Colonic mucosa (tissue), 4 donors: ENCODE results near the gene NUDC. TPM values are rescaled to one million over a fixed set of nuclear protein-coding genes. Genes with fewer than 3 reads are reported as not detected.

Source experiments
- DNase-seq: peaks from one replicate; pipeline ENCODE4 v3.0.0-alpha.2; 2020
- H3K27ac ChIP-seq: fragments of 200-600 bp; one replicate; pipeline ENCODE4 v1.8.0; 2021
- H3K27me3 ChIP-seq: fragments of 200-600 bp; one replicate; pipeline ENCODE4 v1.8.0; 2021
- H3K36me3 ChIP-seq: fragments of 200-600 bp; one replicate; pipeline ENCODE4 v1.8.0; 2021
- H3K4me1 ChIP-seq: fragments of 200-600 bp; one replicate; pipeline ENCODE4 v1.8.0; 2021; ENCODE audit warnings: mild to moderate bottlenecking
- H3K4me3 ChIP-seq: fragments of 200-600 bp; one replicate; pipeline ENCODE4 v1.8.0; 2021
- H3K9ac ChIP-seq, 2 donors: one replicate each; pipeline ENCODE4 v1.7.0; 2013; ENCODE audit warnings: control low read depth in 2 of 2, low read depth in 2 of 2, low read length in 2 of 2
- H3K9me3 ChIP-seq: fragments of 200-600 bp; one replicate; pipeline ENCODE4 v1.8.0; 2021
- intact Hi-C: fragments of 100-400 bp; cut with DNase I; formaldehyde crosslinking; loops from one replicate; pipeline ENCODE4 v1.14.1; 2022
- total RNA-seq, 2 donors: library from RNA; stranded (reverse); fragmentation: NEBNext Ultra II Directional in 1 of 2; extraction: Animal tissue kit (Norgen Biotek cat#: 25700) in 1 of 2; gene quantifications; one replicate each; pipeline ENCODE4 v1.2.1, GENCODE V29; 2021
- TF ChIP-seq, protein P1 (sequence below): fragments of 200-600 bp; IDR thresholded peaks from one replicate; pipeline ENCODE4 v1.8.0; 2022; ENCODE audit warnings: antibody characterized with exemption, mild to moderate bottlenecking
- donor health status: healthy.
- donor health status: DM: no; HTN: no; CAD: no.
- donor health status: DM: no; HTN: no; CAD: no.

The NUDC gene
- total RNA-seq, 2 donors from 2014 or later = 37.9 to 92.5 TPM

DNA sequence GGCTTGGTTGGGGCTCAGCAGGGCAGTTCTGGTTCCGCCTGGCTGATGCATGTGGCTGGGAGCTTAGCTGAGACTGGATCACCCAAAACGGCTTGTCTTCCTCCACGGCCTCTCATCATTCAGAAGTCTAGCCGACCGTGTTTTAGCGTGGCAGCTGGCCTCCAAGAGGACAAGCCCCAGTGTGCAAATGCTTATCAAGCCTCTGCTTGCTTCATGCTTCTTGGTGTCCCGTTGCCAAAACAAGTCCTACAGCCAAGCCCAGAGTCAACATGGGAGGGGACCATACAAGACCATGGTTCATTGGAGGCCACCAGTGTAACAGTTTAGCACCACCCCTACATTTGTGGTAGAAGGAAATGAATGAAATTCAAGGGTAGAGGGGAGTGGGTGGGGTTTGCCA lies 49.3 kb downstream of the NUDC start:
- no peak overlapping the region for H3K27ac ChIP-seq
- TF ChIP-seq, protein P1, sequence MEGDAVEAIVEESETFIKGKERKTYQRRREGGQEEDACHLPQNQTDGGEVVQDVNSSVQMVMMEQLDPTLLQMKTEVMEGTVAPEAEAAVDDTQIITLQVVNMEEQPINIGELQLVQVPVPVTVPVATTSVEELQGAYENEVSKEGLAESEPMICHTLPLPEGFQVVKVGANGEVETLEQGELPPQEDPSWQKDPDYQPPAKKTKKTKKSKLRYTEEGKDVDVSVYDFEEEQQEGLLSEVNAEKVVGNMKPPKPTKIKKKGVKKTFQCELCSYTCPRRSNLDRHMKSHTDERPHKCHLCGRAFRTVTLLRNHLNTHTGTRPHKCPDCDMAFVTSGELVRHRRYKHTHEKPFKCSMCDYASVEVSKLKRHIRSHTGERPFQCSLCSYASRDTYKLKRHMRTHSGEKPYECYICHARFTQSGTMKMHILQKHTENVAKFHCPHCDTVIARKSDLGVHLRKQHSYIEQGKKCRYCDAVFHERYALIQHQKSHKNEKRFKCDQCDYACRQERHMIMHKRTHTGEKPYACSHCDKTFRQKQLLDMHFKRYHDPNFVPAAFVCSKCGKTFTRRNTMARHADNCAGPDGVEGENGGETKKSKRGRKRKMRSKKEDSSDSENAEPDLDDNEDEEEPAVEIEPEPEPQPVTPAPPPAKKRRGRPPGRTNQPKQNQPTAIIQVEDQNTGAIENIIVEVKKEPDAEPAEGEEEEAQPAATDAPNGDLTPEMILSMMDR = no peak
- intact Hi-C loops = no loop called here
- DNase-seq = peak; percentile 44
- H3K4me3 ChIP-seq = no peak overlapping the region
- H3K9ac ChIP-seq = no peak overlapping the region
- no peaks in the 10 kb centered on the region for H3K4me1 ChIP-seq
- H3K27me3 ChIP-seq = no peaks in the 10 kb centered on the region
- no peaks in the 10 kb centered on the region for H3K9me3 ChIP-seq
- no peaks in the 10 kb centered on the region for H3K36me3 ChIP-seq

DNA sequence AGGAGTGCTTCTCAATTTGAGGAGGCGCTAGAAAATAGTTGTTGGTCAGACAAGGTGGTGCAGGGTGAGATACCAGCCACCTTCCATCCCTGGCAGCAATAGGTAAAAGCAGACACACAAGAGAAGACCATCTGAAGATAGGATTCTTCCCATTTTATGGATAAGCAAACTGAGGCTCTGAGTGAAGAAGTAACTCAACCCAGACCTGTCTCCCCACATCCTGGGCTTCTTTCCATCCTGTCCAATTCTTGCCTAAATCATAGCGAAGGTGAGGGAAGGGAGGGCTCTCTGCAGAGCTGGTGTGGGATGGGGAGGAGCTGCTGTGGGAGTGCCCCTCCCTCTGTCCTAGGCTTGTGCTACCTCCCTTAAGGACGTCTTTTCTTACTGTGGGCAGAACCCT lies 50.0 kb downstream of the NUDC start:
- H3K9me3 ChIP-seq = no peaks in the 10 kb centered on the region
- no peak for DNase-seq
- no peak overlapping the region for H3K9ac ChIP-seq
- TF ChIP-seq, protein P1 = no peak
- H3K4me3 ChIP-seq = no peak overlapping the region
- H3K27me3 ChIP-seq = no peaks in the 10 kb centered on the region
- no peaks in the 10 kb centered on the region for H3K36me3 ChIP-seq
- intact Hi-C loops = no loop called here
- no peak overlapping the region for H3K27ac ChIP-seq
- H3K4me1 ChIP-seq = no peaks in the 10 kb centered on the region

DNA sequence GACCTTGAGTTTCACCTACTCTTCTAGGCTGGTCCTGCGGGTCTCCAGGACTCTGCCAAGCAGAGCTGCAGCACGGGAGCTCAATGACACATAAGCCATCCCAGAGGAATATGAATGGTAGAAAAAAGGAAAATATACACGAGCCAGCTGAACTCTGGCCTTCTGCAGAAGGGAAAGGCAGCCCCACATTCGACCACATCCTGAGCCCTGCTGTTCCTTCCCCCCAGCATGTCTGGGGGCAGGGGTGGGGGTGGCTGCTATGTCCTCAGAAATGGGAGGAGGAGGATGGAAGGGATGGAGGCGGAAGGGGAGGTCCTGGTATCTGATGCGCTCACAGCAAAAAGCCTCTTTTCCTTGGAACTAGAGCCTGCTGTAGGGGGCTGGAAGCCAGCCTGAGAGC lies 50.8 kb downstream of the NUDC start:
- DNase-seq = no peak
- Histone ChIP-seq H3K9me3 (no peaks in the 10 kb centered on the region), H3K36me3 (no peaks in the 10 kb centered on the region), H3K27ac (no peak overlapping the region), H3K27me3 (no peaks in the 10 kb centered on the region), H3K4me3 (no peak overlapping the region), H3K4me1 (no peaks in the 10 kb centered on the region), H3K9ac (no peak overlapping the region)
- TF ChIP-seq, protein P1 = no peak
- intact Hi-C loops = no loop called here

DNA sequence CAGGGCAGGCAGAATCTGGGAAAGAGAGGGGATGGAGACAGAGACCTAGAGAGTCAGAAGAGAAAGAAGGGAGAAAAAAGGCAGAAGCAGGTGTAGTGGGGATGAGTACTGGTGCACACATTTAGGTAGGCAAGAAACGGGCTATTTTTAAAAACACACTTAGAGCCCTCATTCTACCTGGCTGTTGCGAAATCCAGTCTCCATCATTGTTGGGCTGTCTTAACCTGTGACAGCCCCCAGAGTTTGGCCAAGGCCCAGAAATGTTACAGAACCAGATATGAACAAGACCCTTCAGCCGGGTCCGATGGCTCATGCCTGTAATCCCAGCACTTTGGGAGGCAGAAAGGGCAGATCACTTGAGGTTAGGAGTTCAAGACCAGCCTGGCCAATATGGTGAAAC lies 51.3 kb downstream of the NUDC start:
- DNase-seq = no peak
- Histone ChIP-seq H3K9me3 (no peaks in the 10 kb centered on the region), H3K27me3 (no peaks in the 10 kb centered on the region), H3K4me1 (no peaks in the 10 kb centered on the region), H3K36me3 (no peaks in the 10 kb centered on the region), H3K4me3 (no peak overlapping the region), H3K27ac (no peak overlapping the region), H3K9ac (no peak overlapping the region)
- intact Hi-C loops = no loop called here
- TF ChIP-seq, protein P1 = no peak

DNA sequence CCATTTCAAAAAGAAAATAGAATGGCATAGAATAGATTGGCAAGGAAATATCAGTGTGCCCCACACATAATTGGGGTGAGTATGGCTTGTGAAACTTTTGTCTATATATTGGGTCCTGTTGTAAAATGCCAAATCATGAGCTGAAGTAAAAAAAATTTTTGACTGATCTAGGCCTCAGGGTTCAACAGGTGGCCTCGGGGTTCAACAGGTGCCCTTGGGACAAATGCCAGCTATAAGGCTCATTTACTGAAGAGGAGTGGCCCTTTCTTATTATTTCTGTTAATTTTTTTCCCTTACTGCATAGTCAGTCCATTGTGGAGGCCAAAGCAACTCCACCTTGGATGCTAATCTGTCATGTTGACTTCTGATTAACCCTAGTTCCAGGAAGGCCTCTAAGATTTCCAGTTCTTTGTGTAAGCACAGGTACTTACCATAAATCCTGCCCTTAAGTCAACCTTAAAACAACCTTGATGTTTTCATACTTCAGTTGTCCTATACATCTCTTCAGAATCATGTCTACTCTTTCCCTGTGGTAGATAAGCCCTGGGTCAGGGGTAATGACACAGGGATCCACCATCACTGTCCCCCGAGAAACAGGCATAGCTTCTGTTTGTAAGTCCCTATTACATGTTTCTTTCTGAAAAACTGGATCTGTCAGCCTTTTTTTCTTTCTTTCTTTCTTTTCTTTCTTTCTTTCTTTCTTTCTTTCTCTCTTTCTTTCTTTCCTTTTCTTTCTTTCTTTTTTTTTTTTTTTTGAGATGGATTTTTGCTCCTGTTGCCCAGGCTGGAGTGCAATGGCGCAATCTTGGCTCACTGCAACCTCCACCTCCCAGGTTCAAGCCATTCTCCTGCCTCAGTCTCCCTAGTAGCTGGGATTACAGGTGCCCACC lies 55.3 kb downstream of the NUDC start:
- intact Hi-C loops = no loop called here

More for the DNA sequence above, 55.3 kb downstream of the NUDC start:
- Histone ChIP-seq H3K4me3 (no peak overlapping the region), H3K27ac (no peak overlapping the region), H3K36me3 (no peaks in the 10 kb centered on the region), H3K9me3 (no peaks in the 10 kb centered on the region), H3K4me1 (no peaks in the 10 kb centered on the region), H3K9ac (no peak overlapping the region), H3K27me3 (no peaks in the 10 kb centered on the region)
- TF ChIP-seq, protein P1 = no peak
- no peak for DNase-seq
